Calu3 (cell line): Measurements from ENCODE around the gene PEX19. TPM values are rescaled to one million over a fixed set of nuclear protein-coding genes. Genes with fewer than 3 reads are reported as not detected.

Experiments
- BruUV-seq: library from RNA; stranded (reverse); fragments of 400-500 nt; replicated peaks from 2 replicates; lab custom pipeline; 2021; lab: Mats Ljungman, UMichigan
- CTCF ChIA-PET: fragments of 300-600 bp; sonication (Branson Sonifier 250); formaldehyde crosslinking; loops from one replicate; lab custom pipeline; 2022; ENCODE audit warnings: antibody characterized with exemption; lab: Charles Lee
- DNase-seq: peaks from one replicate; pipeline ENCODE4 v3.0.0; 2022
- H3K27ac Mint-ChIP-seq: one replicate; pipeline ENCODE4 v1.8.0; 2022; ENCODE audit warnings: mixed read lengths; ENCODE audit not compliant: unreplicated experiment
- H3K27me3 Mint-ChIP-seq: one replicate; pipeline ENCODE4 v1.8.0; 2022; ENCODE audit warnings: mixed read lengths; ENCODE audit not compliant: unreplicated experiment
- H3K36me3 Mint-ChIP-seq: one replicate; pipeline ENCODE4 v1.8.0; 2022; ENCODE audit warnings: mild to moderate bottlenecking, moderate library complexity, mixed read lengths; ENCODE audit not compliant: insufficient read depth, unreplicated experiment
- H3K4me1 Mint-ChIP-seq: one replicate; pipeline ENCODE4 v1.8.0; 2022; ENCODE audit warnings: mild to moderate bottlenecking, low read depth, mixed read lengths; ENCODE audit not compliant: unreplicated experiment
- H3K4me3 Mint-ChIP-seq: one replicate; pipeline ENCODE4 v1.8.0; 2022; ENCODE audit warnings: mild to moderate bottlenecking, low read depth, moderate library complexity, mixed read lengths; ENCODE audit not compliant: unreplicated experiment
- H3K9me3 Mint-ChIP-seq: one replicate; pipeline ENCODE4 v1.8.0; 2022; ENCODE audit warnings: low read depth, mixed read lengths; ENCODE audit not compliant: unreplicated experiment
- intact Hi-C: fragments of 100-400 bp; cut with micrococcal nuclease; formaldehyde crosslinking; loops from one replicate; pipeline ENCODE4 v1.10.0; 2022; ENCODE audit not compliant: unreplicated experiment
- total RNA-seq: library from RNA; stranded (reverse); gene quantifications from 2 replicates; pipeline ENCODE4 v1.2.3, GENCODE V29; 2022
- TF ChIP-seq, protein P1 (sequence below): fragments of 200-600 bp; IDR thresholded peaks from one replicate; pipeline ENCODE4 v1.8.0; 2022; ENCODE audit warnings: antibody characterized with exemption; ENCODE audit not compliant: unreplicated experiment

The PEX19 gene
- total RNA-seq, 1 experiment from 2014 or later, result 64.0 TPM

DNA sequence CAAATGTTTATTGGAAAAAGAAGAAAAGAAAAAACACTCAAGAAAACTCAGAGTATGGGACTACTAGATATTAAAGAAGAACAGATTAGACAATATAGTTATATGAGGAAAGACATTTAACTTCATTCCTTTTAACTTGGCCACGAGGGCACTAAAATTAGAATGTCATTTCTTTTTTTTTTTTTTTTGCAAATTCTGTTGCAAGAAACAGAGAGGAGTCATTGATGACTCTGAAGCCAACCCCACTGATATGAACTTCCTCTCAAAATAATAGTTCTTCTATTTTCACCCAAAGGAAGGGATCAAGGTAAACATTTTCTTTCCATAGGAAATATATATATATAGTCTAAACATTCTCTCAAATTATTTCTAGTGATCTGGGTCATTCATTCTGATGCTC, 24.6 kb upstream of the PEX19 start:
- Mint-ChIP-seq H3K27ac (no peak overlapping the region), H3K27me3 (no peaks in the 10 kb centered on the region), H3K4me1 (no peaks in the 10 kb centered on the region), H3K4me3 (no peak overlapping the region), H3K9me3 (no peaks in the 10 kb centered on the region), H3K36me3 (peaks cover 76% of the 10 kb centered on the region)
- no peak for DNase-seq
- CTCF ChIA-PET, result no interaction called here
- no TSS peak for BruUV-seq
- TF ChIP-seq, protein P1, sequence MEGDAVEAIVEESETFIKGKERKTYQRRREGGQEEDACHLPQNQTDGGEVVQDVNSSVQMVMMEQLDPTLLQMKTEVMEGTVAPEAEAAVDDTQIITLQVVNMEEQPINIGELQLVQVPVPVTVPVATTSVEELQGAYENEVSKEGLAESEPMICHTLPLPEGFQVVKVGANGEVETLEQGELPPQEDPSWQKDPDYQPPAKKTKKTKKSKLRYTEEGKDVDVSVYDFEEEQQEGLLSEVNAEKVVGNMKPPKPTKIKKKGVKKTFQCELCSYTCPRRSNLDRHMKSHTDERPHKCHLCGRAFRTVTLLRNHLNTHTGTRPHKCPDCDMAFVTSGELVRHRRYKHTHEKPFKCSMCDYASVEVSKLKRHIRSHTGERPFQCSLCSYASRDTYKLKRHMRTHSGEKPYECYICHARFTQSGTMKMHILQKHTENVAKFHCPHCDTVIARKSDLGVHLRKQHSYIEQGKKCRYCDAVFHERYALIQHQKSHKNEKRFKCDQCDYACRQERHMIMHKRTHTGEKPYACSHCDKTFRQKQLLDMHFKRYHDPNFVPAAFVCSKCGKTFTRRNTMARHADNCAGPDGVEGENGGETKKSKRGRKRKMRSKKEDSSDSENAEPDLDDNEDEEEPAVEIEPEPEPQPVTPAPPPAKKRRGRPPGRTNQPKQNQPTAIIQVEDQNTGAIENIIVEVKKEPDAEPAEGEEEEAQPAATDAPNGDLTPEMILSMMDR, result no peak
- intact Hi-C loops, result no loop called here

DNA sequence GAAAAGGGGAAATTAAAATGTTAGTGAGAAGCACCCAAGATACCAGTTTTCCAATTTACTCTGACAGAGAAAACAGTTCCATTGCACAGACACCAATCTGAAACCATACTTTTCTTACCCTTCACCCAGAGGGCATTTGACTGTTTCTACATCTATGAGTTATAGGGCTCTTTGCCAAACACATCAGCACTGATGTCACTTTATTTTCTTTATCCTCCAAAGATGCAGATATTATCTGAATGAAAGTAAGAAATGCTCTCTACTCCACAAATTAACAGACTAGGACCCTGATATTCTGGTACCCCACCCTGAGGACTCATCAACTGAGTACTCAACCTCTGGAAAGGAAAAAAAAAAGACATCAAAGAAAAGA, 24.2 kb upstream of the PEX19 start:
- Mint-ChIP-seq H3K27ac (no peak overlapping the region), H3K4me3 (no peak overlapping the region), H3K36me3 (peaks cover 76% of the 10 kb centered on the region), H3K4me1 (no peaks in the 10 kb centered on the region), H3K9me3 (no peaks in the 10 kb centered on the region), H3K27me3 (no peaks in the 10 kb centered on the region)
- no TSS peak for BruUV-seq
- TF ChIP-seq, protein P1, result no peak
- no peak for DNase-seq
- intact Hi-C loops, result no loop called here
- CTCF ChIA-PET, result interaction anchor here (0.5 kb wide), 1 partner anchor 66 kb away, joined by 3 read pairs; no protein-coding TSS in a partner anchor

DNA sequence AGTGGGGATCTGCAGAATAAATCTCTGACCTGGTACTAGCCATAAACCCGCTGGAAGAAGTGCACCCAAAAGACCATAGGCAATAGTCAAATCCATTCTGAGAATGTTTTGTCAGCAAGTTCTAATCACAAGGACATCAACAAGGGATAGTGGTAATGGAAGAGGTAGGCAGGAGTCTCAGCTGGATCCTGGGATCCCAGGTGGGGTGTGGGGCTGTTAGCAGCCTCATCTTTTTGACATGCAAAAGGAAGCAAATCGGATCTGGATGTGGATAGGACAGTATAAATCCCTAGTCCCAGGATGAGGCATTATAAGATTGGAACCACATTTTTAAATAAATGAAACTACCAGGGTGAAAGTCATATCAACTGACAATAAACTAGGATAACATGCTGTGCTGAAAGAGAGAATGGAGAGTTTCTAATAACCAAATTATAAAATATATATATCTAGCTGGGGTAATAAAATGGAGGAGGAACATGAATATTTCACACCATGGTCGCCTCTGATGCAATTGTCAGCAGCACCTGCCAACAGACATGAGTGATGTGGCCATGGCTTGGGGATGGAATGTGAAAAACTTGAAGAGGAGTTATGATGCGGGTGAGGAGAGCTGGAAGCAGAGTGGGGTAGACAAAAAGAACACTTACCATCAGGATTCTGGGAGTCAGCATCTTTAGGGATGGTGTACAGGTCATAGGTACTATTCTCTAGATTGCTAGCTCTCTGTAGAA, 23.7 kb upstream of the PEX19 start:
- CTCF ChIA-PET, result interaction anchor here (0.5 kb wide), 1 partner anchor 66 kb away, joined by 3 read pairs; no protein-coding TSS in a partner anchor
- intact Hi-C loops, result no loop called here
- Mint-ChIP-seq H3K27me3 (no peaks in the 10 kb centered on the region), H3K36me3 (peaks cover 76% of the 10 kb centered on the region), H3K27ac (no peak overlapping the region), H3K9me3 (no peaks in the 10 kb centered on the region), H3K4me1 (no peaks in the 10 kb centered on the region), H3K4me3 (no peak overlapping the region)
- TF ChIP-seq, protein P1, result no peak
- BruUV-seq, result no TSS peak
- DNase-seq, result no peak

DNA sequence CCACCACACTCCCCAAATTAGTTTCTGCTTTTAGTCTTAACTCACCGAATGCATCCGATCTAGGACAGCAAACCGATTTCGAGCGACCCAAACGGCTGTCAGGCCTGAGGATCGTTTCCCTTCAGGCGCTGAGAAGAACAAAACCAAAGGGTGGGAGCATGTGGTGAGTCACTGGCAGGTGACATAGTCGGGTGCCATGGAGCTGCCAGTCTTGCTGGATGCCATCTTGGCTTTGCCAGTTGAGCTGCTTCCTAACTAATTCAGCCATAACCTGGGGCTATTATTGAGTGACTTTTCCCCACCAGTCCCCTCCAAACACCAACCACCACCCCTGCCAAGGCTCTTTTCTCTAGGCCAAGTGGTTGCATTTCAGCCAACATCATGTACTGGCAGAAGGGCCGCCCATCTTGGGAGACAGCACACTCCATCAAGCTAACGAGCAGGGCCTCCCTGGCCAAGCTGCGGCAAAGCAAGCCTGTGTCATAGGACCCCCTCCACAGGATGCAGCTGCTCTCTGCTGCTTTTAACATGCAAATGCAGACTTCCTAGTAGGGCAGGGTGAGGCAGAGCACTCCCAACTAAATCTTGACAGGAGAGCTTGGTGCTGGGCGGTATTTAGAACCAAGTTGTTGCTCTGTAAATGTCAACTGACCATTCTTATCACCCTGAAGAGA, 22.3 kb upstream of the PEX19 start:
- Mint-ChIP-seq H3K36me3 (peaks cover 73% of the 10 kb centered on the region), H3K9me3 (no peaks in the 10 kb centered on the region), H3K27ac (no peak overlapping the region), H3K4me3 (no peak overlapping the region), H3K27me3 (no peaks in the 10 kb centered on the region), H3K4me1 (no peaks in the 10 kb centered on the region)
- DNase-seq, result no peak
- no TSS peak for BruUV-seq
- intact Hi-C loops, result no loop called here
- TF ChIP-seq, protein P1, result no peak
- CTCF ChIA-PET, result no interaction called here
